ENCODE results near the gene ADAMTSL4. TPM values are rescaled to one million over a fixed set of nuclear protein-coding genes. Genes with fewer than 3 reads are reported as not detected.
"Not testable (repeated sequence)": the region's sequence is repeated elsewhere in the genome, so short reads cannot be mapped to it uniquely, and the experiment has no call there.

The ADAMTSL4 gene
- total RNA-seq, 1 donor from 2014 or later = 6.7 TPM

- Histone ChIP-seq H3K4me2 (ENCODE audit: low read length) (peak overlapping the region; percentile 46), H3K4me1 (ENCODE audit: insufficient read depth, low read length) (peaks cover 15% of the 10 kb centered on the region), H2AFZ (ENCODE audit: low read depth, low read length) (no peak overlapping the region), H4K20me1 (ENCODE audit: insufficient read depth, low read length) (no peaks in the 10 kb centered on the region), H3K27me3 (ENCODE audit: insufficient read depth, low read length) (no peaks in the 10 kb centered on the region), H3K9ac (ENCODE audit: low read length) (peak overlapping the region; percentile 68), H3K4me3 (ENCODE audit: insufficient read depth, low read depth, low read length) (no peak overlapping the region), H3K79me2 (ENCODE audit: insufficient read depth, low read length) (no peaks in the 10 kb centered on the region), H3K27ac (ENCODE audit: low read depth, low read length) (peak overlapping the region; percentile 93), H3K9me3 (ENCODE audit: insufficient read depth, low read depth, low read length) (no peaks in the 10 kb centered on the region), H3K36me3 (ENCODE audit: insufficient read depth, low read length) (no peaks in the 10 kb centered on the region)
- Mint-ChIP-seq H3K27ac (ENCODE audit: unreplicated experiment) (peak overlapping the region; percentile 100), H3K27me3 (ENCODE audit: low read depth, unreplicated experiment) (no peaks in the 10 kb centered on the region), H3K36me3 (ENCODE audit: low read depth, unreplicated experiment) (peaks cover 7% of the 10 kb centered on the region), H3K4me1 (ENCODE audit: low read depth, unreplicated experiment) (peaks cover 17% of the 10 kb centered on the region), H3K9me3 (ENCODE audit: unreplicated experiment) (no peaks in the 10 kb centered on the region), H3K4me3 (ENCODE audit: unreplicated experiment) (no peak overlapping the region)
- DNase-seq (ENCODE audit: low read depth) = no peak
- TF ChIP-seq EZH2 (IDR thresholded peaks at IDR 0.05; ENCODE audit: insufficient read depth, low read length) (no peak), CTCF (IDR thresholded peaks at IDR 0.05; ENCODE audit: insufficient read depth, low read depth, low read length) (no peak)
- FAIRE-seq = no peak
Observed at GRCh38 chr1:150604226-150604588, 55.0 kb downstream of the ADAMTSL4 start.

- not testable (repeated sequence) for H3K9me3 Mint-ChIP-seq (ENCODE audit: unreplicated experiment); H3K9me3 ChIP-seq (ENCODE audit: insufficient read depth, low read depth, low read length); H3K4me3 ChIP-seq (ENCODE audit: insufficient read depth, low read depth, low read length); H2AFZ ChIP-seq (ENCODE audit: low read depth, low read length); H3K4me3 Mint-ChIP-seq (ENCODE audit: unreplicated experiment); DNase-seq (ENCODE audit: low read depth); H3K36me3 Mint-ChIP-seq (ENCODE audit: low read depth, unreplicated experiment); H4K20me1 ChIP-seq (ENCODE audit: insufficient read depth, low read length); H3K27me3 ChIP-seq (ENCODE audit: insufficient read depth, low read length); H3K36me3 ChIP-seq (ENCODE audit: insufficient read depth, low read length); FAIRE-seq; H3K79me2 ChIP-seq (ENCODE audit: insufficient read depth, low read length); H3K27me3 Mint-ChIP-seq (ENCODE audit: low read depth, unreplicated experiment)
- Histone ChIP-seq H3K9ac (ENCODE audit: low read length) (peak overlapping the region; percentile 54), H3K4me2 (ENCODE audit: low read length) (peak overlapping the region; percentile 46), H3K27ac (ENCODE audit: low read depth, low read length) (peak overlapping the region; percentile 93), H3K4me1 (ENCODE audit: insufficient read depth, low read length) (peaks cover 18% of the 10 kb centered on the region)
- Mint-ChIP-seq H3K4me1 (ENCODE audit: low read depth, unreplicated experiment) (peaks cover 22% of the 10 kb centered on the region), H3K27ac (ENCODE audit: unreplicated experiment) (peak overlapping the region; percentile 100)
Observed at GRCh38 chr1:150605451-150605731, 56.2 kb downstream of the ADAMTSL4 start.

GRCh38 chr1:150606463-150607142 lies 57.4 kb downstream of the ADAMTSL4 start:
- Histone ChIP-seq H3K4me3 (ENCODE audit: insufficient read depth, low read depth, low read length) (no peak overlapping the region), H3K9ac (ENCODE audit: low read length) (no peak overlapping the region), H3K9me3 (ENCODE audit: insufficient read depth, low read depth, low read length) (no peaks in the 10 kb centered on the region), H4K20me1 (ENCODE audit: insufficient read depth, low read length) (no peaks in the 10 kb centered on the region), H3K79me2 (ENCODE audit: insufficient read depth, low read length) (peaks cover 2% of the 10 kb centered on the region), H2AFZ (ENCODE audit: low read depth, low read length) (no peak overlapping the region), H3K36me3 (ENCODE audit: insufficient read depth, low read length) (no peaks in the 10 kb centered on the region), H3K27ac (ENCODE audit: low read depth, low read length) (no peak overlapping the region), H3K27me3 (ENCODE audit: insufficient read depth, low read length) (no peaks in the 10 kb centered on the region), H3K4me2 (ENCODE audit: low read length) (no peak overlapping the region), H3K4me1 (ENCODE audit: insufficient read depth, low read length) (peaks cover 28% of the 10 kb centered on the region)
- H3K4me3 Mint-ChIP-seq (ENCODE audit: unreplicated experiment) = peak overlapping the region; percentile 34
- peak overlapping the region; percentile 84 for H3K27ac Mint-ChIP-seq (ENCODE audit: unreplicated experiment)
- FAIRE-seq (no peak), DNase-seq (ENCODE audit: low read depth) (no peak)
- no peaks in the 10 kb centered on the region for H3K9me3 Mint-ChIP-seq (ENCODE audit: unreplicated experiment)
- no peak for TF ChIP-seq EZH2 (IDR thresholded peaks at IDR 0.05; ENCODE audit: insufficient read depth, low read length)
- no peak for TF ChIP-seq CTCF (IDR thresholded peaks at IDR 0.05; ENCODE audit: insufficient read depth, low read depth, low read length)
- H3K27me3 Mint-ChIP-seq (ENCODE audit: low read depth, unreplicated experiment) = no peaks in the 10 kb centered on the region
- peaks cover 2% of the 10 kb centered on the region for H3K36me3 Mint-ChIP-seq (ENCODE audit: low read depth, unreplicated experiment)
- H3K4me1 Mint-ChIP-seq (ENCODE audit: low read depth, unreplicated experiment) = peaks cover 28% of the 10 kb centered on the region

Measured in astrocyte (in vitro differentiated cells and primary cell).